K562 (cell line): ENCODE measurements around the gene EVI5. TPM values are rescaled to one million over a fixed set of nuclear protein-coding genes. Genes with fewer than 3 reads are reported as not detected.

Experiments used
- BRF2 ChIP-seq: IDR thresholded peaks from 3 replicates; pipeline ENCODE4 v1.6.1; 2011; ENCODE audit warnings: borderline replicate concordance, mild to moderate bottlenecking; ENCODE audit not compliant: insufficient read length, insufficient read depth
- CBFA2T3 ChIP-seq: fragments of 450-650 bp; IDR thresholded peaks from 2 replicates; pipeline ENCODE4 v1.6.1; 2017
- CHD7 ChIP-seq: fragments of 200-600 bp; sonication (generic); IDR thresholded peaks from one replicate; pipeline ENCODE4 v1.6.1; 2012; ENCODE audit warnings: mild to moderate bottlenecking, low read depth, low read length, inconsistent platforms
- DACH1 ChIP-seq: fragments of 450-650 bp; IDR thresholded peaks from 2 replicates; pipeline ENCODE4 v1.6.1; 2018; ENCODE audit not compliant: partially characterized antibody
- DMBX1 ChIP-seq: fragments of 250-450 bp; sonication (Bioruptor Pico); IDR thresholded peaks from 2 replicates; pipeline ENCODE4 v1.8.0; 2022; ENCODE audit warnings: inconsistent platforms, mild to moderate bottlenecking, moderate library complexity, borderline replicate concordance
- DNMT1 ChIP-seq: fragments of 450-650 bp; IDR thresholded peaks from 2 replicates; pipeline ENCODE4 v1.6.1; 2016; ENCODE audit warnings: antibody characterized with exemption, mild to moderate bottlenecking
- NCOA2 ChIP-seq, 2 experiments: fragments of 450-650 bp; IDR thresholded peaks; 2 replicates each; pipeline ENCODE4 v1.6.1; 2018; ENCODE audit warnings: mild to moderate bottlenecking in 2 of 2, moderate library complexity in 1 of 2; ENCODE audit not compliant: partially characterized antibody in 2 of 2
- NCOA6 ChIP-seq: fragments of 450-650 bp; IDR thresholded peaks from 2 replicates; pipeline ENCODE4 v1.6.1; 2017; ENCODE audit warnings: mild to moderate bottlenecking
- SNAPC5 ChIP-seq: fragments of 250-450 bp; sonication (Bioruptor Pico); IDR thresholded peaks from 2 replicates; pipeline ENCODE4 v1.8.0; 2021; ENCODE audit warnings: moderate library complexity, mild to moderate bottlenecking, inconsistent platforms
- SRSF7 ChIP-seq: fragments of 200-400 bp; formaldehyde crosslinking; optimal IDR thresholded peaks from 2 replicates; pipeline ENCODE3; 2017; ENCODE audit warnings: mild to moderate bottlenecking, low read depth, low read length
- STAG1 ChIP-seq: sonication (generic); formaldehyde crosslinking; IDR thresholded peaks from 2 replicates; pipeline ENCODE4 v1.5.0; 2020; ENCODE audit warnings: missing genetic modification reagents, borderline replicate concordance
- TEAD4 ChIP-seq, 2 experiments: sonication (generic) in 1 of 2; formaldehyde crosslinking in 1 of 2; IDR thresholded peaks; 2 replicates each; pipeline versions ENCODE4 v1.6.1 to v1.8.0; 2012 to 2022; ENCODE audit warnings: borderline replicate concordance in 1 of 2, inconsistent platforms in 1 of 2, low read length in 1 of 2, mild to moderate bottlenecking in 1 of 2, missing genetic modification reagents in 1 of 2
- ZNF444 ChIP-seq: fragments of 250-450 bp; sonication (Bioruptor Pico); IDR thresholded peaks from 2 replicates; pipeline ENCODE4 v1.4.0; 2020; ENCODE audit warnings: mild to moderate bottlenecking, moderate library complexity
- ZNF561 ChIP-seq: fragments of 450-650 bp; formaldehyde crosslinking; conservative IDR thresholded peaks from 2 replicates; pipeline ENCODE4 v1.4.0; 2020; ENCODE audit warnings: mild to moderate bottlenecking, moderate library complexity
- ZNF830 ChIP-seq: fragments of 250-450 bp; sonication (Bioruptor Pico); IDR thresholded peaks from 2 replicates; pipeline ENCODE4 v1.5.0; 2021; ENCODE audit warnings: mild to moderate bottlenecking
- polyA plus RNA-seq, 8 experiments: library from polyadenylated mRNA; depleted of rRNA in 4 of 8; stranded (reverse) in 5 of 8; unstranded in 3 of 8; fragments of >200 nt; fragmentation: Nextera tagmentation in 2 of 8; fragmentation: Illumina TruSeq in 1 of 8; extraction: Ambion mirVana in 2 of 8; extraction: Trizol in 1 of 8; gene quantifications; 2 replicates each; pipeline versions ENCODE4 v1.2.1 to v1.2.3, GENCODE V29; 2011 to 2014; ENCODE audit warnings: inconsistent platforms in 1 of 8, missing spikeins in 1 of 8
- total RNA-seq, 7 experiments: library from RNA; depleted of rRNA in 6 of 7; stranded (reverse); fragments of >200 nt in 6 of 7; fragmentation: Illumina TruSeq in 2 of 7; extraction: Trizol in 2 of 7; gene quantifications; 2 replicates each; pipeline versions ENCODE4 v1.2.1 to v1.2.3, GENCODE V29; 2011 to 2021; ENCODE audit warnings: low replicate concordance in 1 of 7

Gene EVI5
- total and polyA plus RNA-seq, 9 of the 15 experiments (the other 6 are each of a cell fraction or from before 2014, with no cell fraction given), result 1.7 to 50.1 (median 13.7) TPM

GRCh38 chr1:92784639-92785500 lies at the start of gene EVI5 (continued):
- no peak for TF ChIP-seq CHD7
- no peak for TF ChIP-seq SRSF7
- TF ChIP-seq DMBX1, result peak; percentile 63; the same call in 1 of the 2 replicates
- peak; percentile 53 for TF ChIP-seq TEAD4 (IDR thresholded peaks at IDR 0.05; ENCODE audit: low read length)
- TF ChIP-seq TEAD4 (CRISPR knock-in tag; IDR thresholded peaks at IDR 0.05; ENCODE audit: borderline replicate concordance), result no peak
- TF ChIP-seq SNAPC5 (CRISPR knock-in tag), result no peak
- TF ChIP-seq NCOA6, result no peak
- TF ChIP-seq DACH1, result peak; percentile 92
- no peak for TF ChIP-seq NCOA2 (IDR thresholded peaks at IDR 0.05; ENCODE audit: partially characterized antibody in 2 of 2)
- no peak for TF ChIP-seq ZNF561 (CRISPR knock-in tag)
- no peak for TF ChIP-seq CBFA2T3
- TF ChIP-seq BRF2, result no peak
- no peak for TF ChIP-seq DNMT1
- no peak; the same call in none of the 2 replicates for TF ChIP-seq STAG1 (CRISPR knock-in tag)
- no peak for TF ChIP-seq ZNF830 (CRISPR knock-in tag)
- no peak for TF ChIP-seq ZNF444 (CRISPR knock-in tag)
